Fibroblast of the aortic adventitia (primary cell): ENCODE results near the gene MEG3. TPM values are rescaled to one million over a fixed set of nuclear protein-coding genes. Genes with fewer than 3 reads are reported as not detected.

Experiments used
- DNase-seq: peaks from one replicate; pipeline ENCODE4 v3.0.0-alpha.2; 2010; ENCODE audit warnings: low read depth
- H3K4me3 ChIP-seq: 2 replicates; pipeline ENCODE4 v1.5.1; 2011; ENCODE audit warnings: low read depth, mild to moderate bottlenecking, control low read depth, low read length, moderate library complexity
- total RNA-seq: library from RNA; depleted of rRNA; stranded (reverse); fragments of >200 nt; gene quantifications from 2 replicates; pipeline ENCODE4 v1.2.3, GENCODE V29; 2012; ENCODE audit warnings: low replicate concordance
- TF ChIP-seq, protein P1 (sequence below): IDR thresholded peaks from 2 replicates; pipeline ENCODE4 v1.5.1; 2011; ENCODE audit warnings: mild to moderate bottlenecking, low read length, control low read depth, inconsistent platforms; ENCODE audit not compliant: insufficient read depth

The MEG3 gene
- 155 and 168 TPM in 2 replicates for total RNA-seq

- peak within 1 kb of the TSS; percentile 77 for H3K4me3 ChIP-seq
- peak; percentile 91 for DNase-seq
- TF ChIP-seq, protein P1, sequence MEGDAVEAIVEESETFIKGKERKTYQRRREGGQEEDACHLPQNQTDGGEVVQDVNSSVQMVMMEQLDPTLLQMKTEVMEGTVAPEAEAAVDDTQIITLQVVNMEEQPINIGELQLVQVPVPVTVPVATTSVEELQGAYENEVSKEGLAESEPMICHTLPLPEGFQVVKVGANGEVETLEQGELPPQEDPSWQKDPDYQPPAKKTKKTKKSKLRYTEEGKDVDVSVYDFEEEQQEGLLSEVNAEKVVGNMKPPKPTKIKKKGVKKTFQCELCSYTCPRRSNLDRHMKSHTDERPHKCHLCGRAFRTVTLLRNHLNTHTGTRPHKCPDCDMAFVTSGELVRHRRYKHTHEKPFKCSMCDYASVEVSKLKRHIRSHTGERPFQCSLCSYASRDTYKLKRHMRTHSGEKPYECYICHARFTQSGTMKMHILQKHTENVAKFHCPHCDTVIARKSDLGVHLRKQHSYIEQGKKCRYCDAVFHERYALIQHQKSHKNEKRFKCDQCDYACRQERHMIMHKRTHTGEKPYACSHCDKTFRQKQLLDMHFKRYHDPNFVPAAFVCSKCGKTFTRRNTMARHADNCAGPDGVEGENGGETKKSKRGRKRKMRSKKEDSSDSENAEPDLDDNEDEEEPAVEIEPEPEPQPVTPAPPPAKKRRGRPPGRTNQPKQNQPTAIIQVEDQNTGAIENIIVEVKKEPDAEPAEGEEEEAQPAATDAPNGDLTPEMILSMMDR: no peak
These were observed at the start of gene MEG3 for GRCh38 chr14:100825713-100826331. TSS of gene MEG3 (plus strand) at chr14:100826118.

DNA sequence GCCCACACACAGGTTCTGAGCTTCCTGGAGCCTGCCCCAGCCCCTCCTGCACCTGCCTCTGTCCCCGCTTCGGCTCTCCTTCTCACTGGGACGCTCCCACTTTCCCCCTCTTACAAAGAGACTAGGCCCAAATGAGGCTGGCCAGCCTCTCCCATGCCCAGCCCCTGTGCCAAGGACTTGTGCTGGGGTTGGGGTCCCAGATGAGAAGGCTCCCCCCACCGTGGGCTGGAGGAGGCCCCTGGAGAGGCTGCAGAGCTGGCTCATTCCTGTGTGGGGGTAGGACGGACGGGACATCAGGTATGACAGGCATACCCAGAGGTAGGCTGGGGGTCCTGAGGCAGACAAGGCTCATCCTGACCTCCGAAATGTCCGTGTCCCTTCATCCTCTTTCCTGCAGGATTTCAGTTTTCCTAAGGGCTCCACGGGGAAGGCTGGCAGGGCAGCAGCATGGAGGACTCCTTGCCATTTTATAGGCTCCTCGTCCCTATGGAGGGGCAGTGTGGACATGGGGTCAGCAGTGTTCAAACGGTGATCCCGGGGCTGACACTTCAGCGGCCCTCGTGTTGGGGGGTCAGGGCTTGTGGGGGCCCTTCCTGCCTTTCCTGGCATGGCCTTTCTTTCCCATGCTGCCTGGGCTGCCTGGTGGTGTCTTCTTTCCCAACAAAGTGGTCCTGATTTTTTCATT is 49.1 kb upstream of the MEG3 start:
- TF ChIP-seq, protein P1: no peak
- no peak overlapping the region for H3K4me3 ChIP-seq
- DNase-seq: no peak

- no peak for DNase-seq
These were observed 48.5 kb upstream of the MEG3 start for GRCh38 chr14:100777366-100777817.

GRCh38 chr14:100777818-100778525 is 47.9 kb upstream of the MEG3 start:
- TF ChIP-seq, protein P1: no peak
- no peak overlapping the region for H3K4me3 ChIP-seq
- no peak for DNase-seq

More at GRCh38 chr14:100777366-100777817, 48.5 kb upstream of the MEG3 start:
- TF ChIP-seq, protein P1: no peak
- no peak overlapping the region for H3K4me3 ChIP-seq

GRCh38 chr14:100778526-100778882 is 47.4 kb upstream of the MEG3 start:
- no peak overlapping the region for H3K4me3 ChIP-seq
- no peak for DNase-seq
- TF ChIP-seq, protein P1: no peak

GRCh38 chr14:100778951-100779690 is 46.8 kb upstream of the MEG3 start:
- no peak overlapping the region for H3K4me3 ChIP-seq
- TF ChIP-seq, protein P1: no peak
- DNase-seq: no peak
